Activated CD8-positive, alpha-beta T cell treated with anti-CD3 and anti-CD28 coated beads for 36 hours (primary cell): ENCODE results near the gene CDS2. TPM values are rescaled to one million over a fixed set of nuclear protein-coding genes. Genes with fewer than 3 reads are reported as not detected.
A peak's percentile ranks its signal among the peaks of the same experiment; 100 is the strongest.

ENCODE experiments used
- ATAC-seq: fragments of 200-7000 bp; cut with Tn5 transposase; one replicate; pipeline ENCODE4 v1.10.0; 2021; ENCODE audit warnings: mild to moderate bottlenecking, moderate library complexity
- CTCF ChIA-PET: fragments of 350-600 bp; sonication (Branson Sonifier 250); formaldehyde crosslinking; loops from one replicate; lab custom pipeline; 2021; ENCODE audit warnings: antibody characterized with exemption; lab: Charles Lee
- POLR2A ChIA-PET: fragments of 350-600 bp; sonication (Branson Sonifier 250); formaldehyde crosslinking; loops from one replicate; lab custom pipeline; 2021; ENCODE audit warnings: antibody characterized with exemption; lab: Charles Lee
- DNase-seq: peaks from one replicate; pipeline ENCODE4 v3.0.0-alpha.2; 2020
- H3K27ac Mint-ChIP-seq: one replicate; pipeline ENCODE4 v1.8.0; 2021; ENCODE audit warnings: mild to moderate bottlenecking, mixed read lengths
- H3K27me3 Mint-ChIP-seq: one replicate; pipeline ENCODE4 v1.8.0; 2021; ENCODE audit warnings: mixed read lengths
- H3K36me3 Mint-ChIP-seq: one replicate; pipeline ENCODE4 v1.8.0; 2021; ENCODE audit warnings: low read depth, mixed read lengths
- H3K4me1 Mint-ChIP-seq: one replicate; pipeline ENCODE4 v1.8.0; 2021; ENCODE audit warnings: low read depth, mixed read lengths
- H3K4me3 Mint-ChIP-seq: one replicate; pipeline ENCODE4 v1.8.0; 2021; ENCODE audit warnings: mild to moderate bottlenecking, moderate library complexity, mixed read lengths
- H3K9me3 Mint-ChIP-seq: one replicate; pipeline ENCODE4 v1.8.0; 2021; ENCODE audit warnings: mixed read lengths
- CTCF ChIP-seq: fragments of 200-600 bp; IDR thresholded peaks from one replicate; pipeline ENCODE4 v1.8.0; 2022; ENCODE audit warnings: antibody characterized with exemption, mild to moderate bottlenecking
- intact Hi-C: fragments of 100-400 bp; cut with micrococcal nuclease; formaldehyde crosslinking; loops from one replicate; pipeline ENCODE4 v1.10.0; 2022
- total RNA-seq, 2 experiments: library from RNA; stranded (reverse); gene quantifications; one replicate each; pipeline ENCODE4 v1.2.3, GENCODE V29; 2021

Gene CDS2
- total RNA-seq, 2 experiments from 2014 or later = 30.2 to 34.7 TPM

- Mint-ChIP-seq H3K27ac (no peak overlapping the region), H3K4me1 (no peaks in the 10 kb centered on the region), H3K27me3 (no peaks in the 10 kb centered on the region), H3K36me3 (no peaks in the 10 kb centered on the region), H3K9me3 (no peaks in the 10 kb centered on the region), H3K4me3 (no peak overlapping the region)
- ChIA-PET POLR2A (no interaction called here), CTCF (interaction anchor here (0.9 to 8.2 kb wide), 4 partner anchors 12 to 227 kb away, joined by 3 to 165 read pairs (median 18); no protein-coding TSS in a partner anchor)
- intact Hi-C loops = no loop called here
- no peak for DNase-seq
- TF ChIP-seq CTCF = no peak
- no peak for ATAC-seq
Measured at GRCh38 chr20:5221061-5221430, 94.2 kb downstream of the CDS2 start.

GRCh38 chr20:5222919-5223634 is 96.3 kb downstream of the CDS2 start:
- Mint-ChIP-seq H3K27me3 (no peaks in the 10 kb centered on the region), H3K27ac (no peak overlapping the region), H3K36me3 (no peaks in the 10 kb centered on the region), H3K4me1 (no peaks in the 10 kb centered on the region), H3K9me3 (no peaks in the 10 kb centered on the region), H3K4me3 (no peak overlapping the region)
- intact Hi-C loops = no loop called here
- DNase-seq (peak; percentile 74), ATAC-seq (peak; percentile 79)
- POLR2A ChIA-PET = interaction anchor here (0.6 to 1.1 kb wide), 2 partner anchors 114 to 226 kb away, joined by 3 read pairs; no protein-coding TSS in a partner anchor
- CTCF ChIA-PET = interaction anchor here (0.6 to 8.2 kb wide), 34 partner anchors 11 to 439 kb away, joined by 3 to 165 read pairs (median 4); partner anchors contain the start of gene CDS2
- peak; percentile 87 for TF ChIP-seq CTCF

GRCh38 chr20:5230544-5230943 is 103.7 kb downstream of the CDS2 start:
- ChIA-PET CTCF (no interaction called here), POLR2A (no interaction called here)
- Mint-ChIP-seq H3K27me3 (peaks cover 4% of the 10 kb centered on the region), H3K27ac (no peak overlapping the region), H3K36me3 (no peaks in the 10 kb centered on the region), H3K4me1 (no peaks in the 10 kb centered on the region), H3K4me3 (no peak overlapping the region), H3K9me3 (no peaks in the 10 kb centered on the region)
- intact Hi-C loops = no loop called here
- DNase-seq (no peak), ATAC-seq (no peak)
- TF ChIP-seq CTCF = no peak

- intact Hi-C loops = no loop called here
- TF ChIP-seq CTCF = no peak
- ATAC-seq (no peak), DNase-seq (no peak)
- Mint-ChIP-seq H3K27ac (no peak overlapping the region), H3K4me1 (no peaks in the 10 kb centered on the region), H3K9me3 (peaks cover 2% of the 10 kb centered on the region), H3K27me3 (peaks cover 30% of the 10 kb centered on the region), H3K4me3 (no peak overlapping the region), H3K36me3 (peaks cover 1% of the 10 kb centered on the region)
- ChIA-PET POLR2A (no interaction called here), CTCF (interaction anchor here (2.7 kb wide), 1 partner anchor 11 kb away, joined by 23 read pairs; no protein-coding TSS in a partner anchor)
Measured at GRCh38 chr20:5234158-5234557, 107.3 kb downstream of the CDS2 start.

- Mint-ChIP-seq H3K9me3 (peaks cover 4% of the 10 kb centered on the region), H3K4me1 (no peaks in the 10 kb centered on the region), H3K4me3 (no peak overlapping the region), H3K36me3 (peaks cover 1% of the 10 kb centered on the region), H3K27ac (no peak overlapping the region), H3K27me3 (peaks cover 35% of the 10 kb centered on the region)
- intact Hi-C loops = no loop called here
- TF ChIP-seq CTCF = no peak
- no peak for DNase-seq
- CTCF ChIA-PET = interaction anchor here (2.7 kb wide), 1 partner anchor 12 kb away, joined by 23 read pairs; no protein-coding TSS in a partner anchor
- no peak for ATAC-seq
- POLR2A ChIA-PET = no interaction called here
Measured at GRCh38 chr20:5234978-5235377, 108.2 kb downstream of the CDS2 start.
